Large intestine (tissue), 3 donors: ENCODE data around the gene MAP3K4. TPM values are rescaled to one million over a fixed set of nuclear protein-coding genes. Genes with fewer than 3 reads are reported as not detected.

Experiments
- DNase-seq, 2 donors: peaks; one replicate each; pipeline versions ENCODE4 v3.0.0 to v3.0.0-alpha.2; 2013
- H3K27ac ChIP-seq: one replicate; pipeline ENCODE4 v1.5.1; 2013; ENCODE audit warnings: low read length
- H3K27me3 ChIP-seq: 2 replicates; pipeline ENCODE4 v1.6.1; 2013; ENCODE audit warnings: low read length; ENCODE audit not compliant: control insufficient read depth, insufficient read depth
- H3K36me3 ChIP-seq: 2 replicates; pipeline ENCODE4 v1.6.1; 2013; ENCODE audit warnings: low read length; ENCODE audit not compliant: control insufficient read depth, insufficient read depth
- H3K4me1 ChIP-seq: one replicate; pipeline ENCODE4 v1.6.1; 2013; ENCODE audit warnings: low read length; ENCODE audit not compliant: control insufficient read depth, insufficient read depth
- H3K4me3 ChIP-seq: one replicate; pipeline ENCODE4 v1.5.1; 2013; ENCODE audit warnings: low read length
- H3K9me3 ChIP-seq: one replicate; pipeline ENCODE4 v1.6.1; 2013; ENCODE audit warnings: mild to moderate bottlenecking, low read depth, low read length, moderate library complexity; ENCODE audit not compliant: control insufficient read depth
- WGBS: methylation state at CpG from one replicate; pipeline ENCODE4 v1.1.5; 2013; ENCODE audit warnings: low lambda C conversion rate; ENCODE audit not compliant: insufficient coverage; 5-methylcytosine and 5-hydroxymethylcytosine counted together
- polyA plus RNA-seq: library from polyadenylated mRNA; unstranded; fragments of 120-200 nt; gene quantifications from one replicate; pipeline ENCODE4 v1.2.1, GENCODE V29; 2013

MAP3K4 gene
- polyA plus RNA-seq, 1 donor, result 30.1 TPM

DNA sequence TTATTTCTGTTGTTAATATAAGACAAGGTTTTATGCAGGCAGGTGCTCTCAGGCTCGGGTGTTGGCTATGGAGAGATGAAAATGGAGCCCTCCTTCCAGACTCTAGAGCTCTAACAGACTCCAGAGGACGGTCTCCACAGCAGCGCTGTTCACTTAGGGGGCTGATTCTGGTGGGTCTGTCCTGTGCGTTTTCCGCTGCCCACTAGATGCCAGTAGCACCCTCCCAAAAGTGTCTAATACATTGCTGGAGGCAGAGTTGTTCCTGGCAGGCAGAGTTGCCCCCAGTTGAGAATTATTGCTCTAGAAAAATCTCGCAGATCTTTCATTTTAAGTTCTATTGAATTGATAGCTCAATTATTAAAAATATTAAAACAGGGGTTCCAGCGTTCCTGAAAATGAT, 109.9 kb downstream of the MAP3K4 start:
- Histone ChIP-seq H3K4me1 (no peaks in the 10 kb centered on the region), H3K4me3 (no peak overlapping the region), H3K9me3 (no peaks in the 10 kb centered on the region), H3K27me3 (no peaks in the 10 kb centered on the region), H3K36me3 (peaks cover 64% of the 10 kb centered on the region), H3K27ac (no peak overlapping the region)
- no peak for DNase-seq
- WGBS, result 100% methylated on average over 1 of the region's 7 CpGs

DNA sequence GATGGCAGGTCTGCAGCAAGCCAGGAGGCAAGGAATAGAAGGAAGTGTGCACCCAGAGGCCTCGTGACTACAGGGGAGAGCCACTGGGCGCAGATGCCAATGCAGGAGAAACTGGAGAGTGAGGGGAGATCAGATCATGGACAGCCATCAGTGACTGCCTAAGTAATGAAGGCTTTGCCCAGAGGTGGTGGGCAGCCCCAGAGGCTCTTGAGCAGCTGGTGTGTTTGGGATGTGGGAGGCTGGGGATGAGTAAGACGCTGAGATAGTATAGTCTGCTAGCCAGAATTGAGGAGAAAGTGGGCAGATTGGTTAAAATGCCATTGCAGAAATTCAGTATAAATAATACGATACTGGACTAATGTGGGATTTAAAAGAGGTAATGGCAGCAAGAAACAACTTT, 111.9 kb downstream of the MAP3K4 start:
- Histone ChIP-seq H3K36me3 (peaks cover 67% of the 10 kb centered on the region), H3K4me3 (no peak overlapping the region), H3K27ac (no peak overlapping the region), H3K27me3 (no peaks in the 10 kb centered on the region), H3K9me3 (no peaks in the 10 kb centered on the region), H3K4me1 (no peaks in the 10 kb centered on the region)
- no peak for DNase-seq
- 100% methylated on average over 1 of the region's 4 CpGs for WGBS

DNA sequence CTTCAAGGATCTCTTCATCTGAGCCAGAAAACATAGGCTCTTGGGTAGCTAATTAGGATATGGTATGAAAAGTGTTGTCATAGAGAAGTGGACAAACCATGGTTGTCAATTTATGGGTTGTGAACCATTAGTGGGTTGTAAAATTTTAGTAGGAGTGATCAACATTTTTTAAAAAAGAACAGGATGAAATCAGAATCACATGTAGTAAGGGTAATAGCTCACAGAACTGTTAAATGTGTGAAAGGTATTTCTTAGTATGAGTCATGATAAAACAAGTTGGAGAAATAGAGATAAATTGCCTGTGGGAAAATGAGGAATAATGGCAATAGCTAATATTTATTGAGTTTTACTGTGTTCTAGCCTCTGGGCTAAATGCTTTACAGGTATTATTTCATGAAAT, 113.4 kb downstream of the MAP3K4 start:
- no peak for DNase-seq
- Histone ChIP-seq H3K4me3 (no peak overlapping the region), H3K27ac (no peak overlapping the region), H3K4me1 (no peaks in the 10 kb centered on the region), H3K27me3 (no peaks in the 10 kb centered on the region), H3K36me3 (peaks cover 70% of the 10 kb centered on the region), H3K9me3 (no peaks in the 10 kb centered on the region)

DNA sequence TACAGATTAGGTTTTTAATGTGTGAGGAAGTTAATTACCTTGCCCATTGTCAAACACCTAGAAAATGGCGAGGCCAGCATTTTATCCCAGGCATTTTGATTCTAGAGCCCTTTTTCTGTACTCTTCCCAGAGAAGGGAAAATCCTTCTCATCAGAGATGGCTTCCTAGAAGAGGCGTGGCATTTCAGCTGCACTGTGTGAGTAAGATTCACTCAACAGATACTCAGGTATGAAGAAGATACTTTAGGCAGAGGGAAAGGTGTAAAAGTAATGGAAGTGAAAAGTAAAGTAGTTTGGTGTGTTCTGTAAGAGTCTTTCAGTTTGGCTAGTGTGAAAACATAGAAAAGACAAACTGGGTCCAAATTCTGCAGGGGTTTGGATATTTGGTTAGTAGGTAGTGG, 113.8 kb downstream of the MAP3K4 start:
- Histone ChIP-seq H3K4me1 (no peaks in the 10 kb centered on the region), H3K4me3 (no peak overlapping the region), H3K9me3 (no peaks in the 10 kb centered on the region), H3K27ac (no peak overlapping the region), H3K27me3 (no peaks in the 10 kb centered on the region), H3K36me3 (peaks cover 70% of the 10 kb centered on the region)
- DNase-seq, result no peak
- WGBS, result 100% methylated on average over 1 of the region's 2 CpGs

DNA sequence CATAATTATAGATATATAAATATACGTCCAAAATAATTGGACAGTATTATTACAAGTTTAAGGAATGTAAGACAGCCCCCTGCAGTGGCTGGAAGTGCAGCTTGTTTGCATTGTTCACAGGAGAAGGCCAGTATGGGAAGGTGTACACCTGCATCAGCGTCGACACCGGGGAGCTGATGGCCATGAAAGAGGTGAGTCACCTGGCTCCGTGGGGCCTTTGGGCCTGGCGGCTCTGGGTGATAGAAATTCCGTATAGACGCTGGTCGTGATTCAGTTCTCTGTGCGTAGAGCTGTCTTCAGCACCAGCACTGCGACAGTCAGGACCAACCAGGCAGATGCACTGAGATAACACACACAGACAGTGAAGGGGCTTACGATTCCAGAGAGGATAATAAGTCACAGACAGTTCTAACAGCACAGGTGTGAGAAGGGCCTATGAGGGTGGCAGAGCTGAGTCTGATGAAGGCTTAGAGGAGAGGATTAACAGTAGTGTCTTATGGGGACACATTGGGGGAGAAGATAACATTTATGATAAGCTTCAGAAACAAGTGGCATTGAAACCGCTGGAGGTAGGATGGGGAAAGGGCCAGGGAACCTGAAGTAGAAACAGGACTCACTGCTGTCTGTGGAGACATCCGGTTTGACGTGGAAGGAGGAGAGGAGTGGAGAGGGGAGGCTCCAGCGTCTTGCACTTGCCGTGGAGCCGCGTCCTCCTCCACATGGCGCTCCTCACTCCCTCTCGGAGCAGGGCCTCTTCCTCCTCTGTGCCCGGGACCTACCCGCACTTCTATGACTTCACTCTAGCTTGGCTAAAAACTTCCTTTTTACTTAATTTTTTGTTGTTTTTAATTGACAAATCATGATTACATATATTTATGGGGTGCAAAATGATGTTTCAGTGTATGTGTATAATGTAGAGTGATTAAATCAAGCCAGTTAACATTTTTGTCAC, 116.5 kb downstream of the MAP3K4 start:
- 100% methylated on average over 2 of the region's 23 CpGs for WGBS
- Histone ChIP-seq H3K9me3 (no peaks in the 10 kb centered on the region), H3K36me3 (peaks cover 81% of the 10 kb centered on the region), H3K27ac (no peak overlapping the region), H3K4me1 (no peaks in the 10 kb centered on the region), H3K4me3 (no peak overlapping the region), H3K27me3 (no peaks in the 10 kb centered on the region)
- no peak for DNase-seq

DNA sequence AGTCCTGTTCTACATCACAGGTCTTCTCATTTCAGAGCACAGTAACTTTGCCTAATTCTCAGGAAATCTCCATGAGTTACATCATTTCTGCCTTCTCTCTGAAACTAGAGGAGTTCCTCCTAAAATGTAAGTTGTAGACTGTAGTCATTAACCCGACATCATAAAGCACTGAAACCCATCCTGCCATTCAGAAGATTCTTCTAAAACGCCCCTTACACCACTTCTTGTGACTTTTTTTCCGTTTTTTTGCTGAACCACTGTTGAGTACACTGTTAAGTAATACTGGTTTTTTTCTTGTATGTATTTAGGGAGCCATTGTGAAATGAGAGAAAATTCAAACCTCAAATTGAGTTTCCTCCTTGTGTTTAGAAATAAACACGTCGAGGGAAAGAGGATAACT, 117.3 kb downstream of the MAP3K4 start:
- no peaks in the 10 kb centered on the region for H3K4me1 ChIP-seq
- H3K27me3 ChIP-seq, result no peaks in the 10 kb centered on the region
- H3K27ac ChIP-seq, result no peak overlapping the region
- H3K36me3 ChIP-seq, result peaks cover 79% of the 10 kb centered on the region
- H3K9me3 ChIP-seq, result no peaks in the 10 kb centered on the region
- 100% methylated on average over 2 of the region's 5 CpGs for WGBS
- H3K4me3 ChIP-seq, result no peak overlapping the region
- DNase-seq, result no peak

DNA sequence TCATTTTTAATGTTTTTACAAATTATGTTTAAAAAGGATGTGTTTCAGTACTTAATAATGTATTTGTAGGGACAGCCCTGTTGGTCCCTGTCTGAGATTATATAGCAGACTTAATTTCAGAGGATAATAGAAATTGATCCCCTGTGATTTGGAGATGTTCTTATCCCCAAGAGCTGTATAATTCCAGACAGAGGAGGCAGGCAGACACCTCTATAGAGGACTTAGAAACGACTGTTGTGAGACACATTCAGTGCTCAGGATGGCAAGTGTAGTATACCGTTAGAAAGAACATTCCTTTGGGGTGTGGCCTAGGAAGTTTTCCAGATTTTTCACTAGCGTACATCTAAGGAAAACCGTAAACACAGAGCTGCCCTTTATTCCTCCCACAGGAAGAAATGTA, 117.8 kb downstream of the MAP3K4 start:
- peaks cover 79% of the 10 kb centered on the region for H3K36me3 ChIP-seq
- no peak overlapping the region for H3K27ac ChIP-seq
- H3K27me3 ChIP-seq, result no peaks in the 10 kb centered on the region
- no CpG with 5 or more reads among the region's 4 CpGs for WGBS
- no peaks in the 10 kb centered on the region for H3K4me1 ChIP-seq
- no peak overlapping the region for H3K4me3 ChIP-seq
- H3K9me3 ChIP-seq, result no peaks in the 10 kb centered on the region
- no peak for DNase-seq

DNA sequence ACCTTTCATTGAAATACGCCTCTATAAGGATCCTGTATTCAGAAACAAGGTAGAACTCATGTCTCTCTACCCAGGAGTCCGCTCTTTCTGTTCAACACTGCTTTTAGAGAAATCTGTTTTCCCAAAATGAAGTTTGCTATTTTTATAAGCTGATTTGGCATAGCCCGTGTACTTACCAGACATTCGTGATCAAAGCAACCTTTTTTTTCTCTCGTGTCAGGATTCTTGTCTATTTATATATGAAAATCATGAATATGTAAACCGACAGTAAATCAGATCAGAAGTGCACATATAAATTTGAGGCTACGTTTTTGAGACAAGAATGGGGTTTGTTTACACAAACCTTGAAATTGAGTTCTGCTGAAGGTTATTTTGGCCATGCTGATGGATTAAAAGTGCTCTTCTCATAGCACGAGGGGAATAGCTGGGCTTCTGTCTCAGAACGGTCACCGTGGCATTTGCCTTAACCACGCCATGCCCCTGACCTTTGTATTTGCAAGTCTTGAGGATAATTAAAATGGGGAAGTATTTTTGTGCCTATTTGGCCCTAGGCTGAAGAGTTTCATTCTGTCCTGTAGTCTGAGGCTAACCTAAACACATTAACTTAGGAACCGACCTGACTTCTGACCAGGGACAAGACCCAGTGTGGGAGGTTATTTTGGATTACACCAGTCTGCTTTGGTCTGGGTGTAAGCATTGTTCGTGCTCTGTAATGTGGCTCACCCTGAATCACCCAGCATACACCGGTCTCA, 118.6 kb downstream of the MAP3K4 start:
- no peak overlapping the region for H3K27ac ChIP-seq
- H3K9me3 ChIP-seq, result no peaks in the 10 kb centered on the region
- no peaks in the 10 kb centered on the region for H3K27me3 ChIP-seq
- H3K4me1 ChIP-seq, result no peaks in the 10 kb centered on the region
- H3K4me3 ChIP-seq, result no peak overlapping the region
- DNase-seq, result no peak
- WGBS, result 100% methylated on average over 7 of the region's 14 CpGs
- peaks cover 81% of the 10 kb centered on the region for H3K36me3 ChIP-seq

DNA sequence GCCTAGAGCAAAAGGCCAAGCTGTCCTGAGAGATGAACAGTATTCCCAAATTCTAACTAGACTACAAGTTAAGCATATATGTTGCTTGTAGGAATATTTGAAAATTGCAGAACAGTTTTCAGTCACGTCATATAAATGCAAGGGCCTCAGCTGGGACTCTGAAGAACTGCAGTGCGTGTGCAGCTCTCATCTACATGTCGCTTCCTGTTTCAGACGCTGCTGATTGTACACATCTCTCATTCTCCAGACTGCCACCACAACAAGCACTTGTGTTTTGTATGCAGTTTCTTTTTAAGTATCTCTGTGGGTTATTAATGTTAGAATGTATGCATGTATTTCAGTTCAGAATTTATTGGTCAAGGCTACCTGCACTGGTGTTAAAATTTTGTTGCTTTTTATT, 119.7 kb downstream of the MAP3K4 start:
- no peaks in the 10 kb centered on the region for H3K9me3 ChIP-seq
- H3K27me3 ChIP-seq, result no peaks in the 10 kb centered on the region
- DNase-seq, result no peak
- no CpG with 5 or more reads among the region's 4 CpGs for WGBS
- H3K27ac ChIP-seq, result no peak overlapping the region
- H3K4me3 ChIP-seq, result no peak overlapping the region
- peaks cover 87% of the 10 kb centered on the region for H3K36me3 ChIP-seq
- no peaks in the 10 kb centered on the region for H3K4me1 ChIP-seq

DNA sequence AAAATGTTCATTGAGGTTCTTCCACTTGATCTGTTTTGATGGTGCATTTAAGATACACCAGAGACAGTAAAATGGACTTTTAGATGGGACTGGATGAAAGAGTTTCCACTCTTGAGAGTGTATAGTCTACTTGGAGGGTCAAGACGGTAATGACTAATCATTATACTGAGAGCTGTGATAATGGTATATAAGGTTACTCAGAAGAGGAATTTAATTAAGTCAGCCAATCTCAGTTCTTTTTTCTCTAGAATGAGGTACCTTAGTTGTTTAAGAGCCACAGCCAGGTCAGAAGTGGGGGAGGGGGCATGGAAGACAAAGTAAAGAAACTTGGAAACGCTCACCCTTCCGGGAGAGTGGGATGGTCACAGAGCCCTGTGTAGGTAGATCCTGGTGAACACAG, 123.9 kb downstream of the MAP3K4 start:
- no peak for DNase-seq
- Histone ChIP-seq H3K27me3 (no peaks in the 10 kb centered on the region), H3K36me3 (peaks cover 76% of the 10 kb centered on the region), H3K9me3 (no peaks in the 10 kb centered on the region), H3K4me3 (no peak overlapping the region), H3K27ac (no peak overlapping the region), H3K4me1 (no peaks in the 10 kb centered on the region)
- WGBS, result no CpG with 5 or more reads among the region's 3 CpGs
